Measurements from ENCODE around the gene ITGAE.
"Not testable (repeated sequence)": the region's sequence is repeated elsewhere in the genome, so short reads cannot be mapped to it uniquely, and the experiment has no call there.

Gene ITGAE

DNA sequence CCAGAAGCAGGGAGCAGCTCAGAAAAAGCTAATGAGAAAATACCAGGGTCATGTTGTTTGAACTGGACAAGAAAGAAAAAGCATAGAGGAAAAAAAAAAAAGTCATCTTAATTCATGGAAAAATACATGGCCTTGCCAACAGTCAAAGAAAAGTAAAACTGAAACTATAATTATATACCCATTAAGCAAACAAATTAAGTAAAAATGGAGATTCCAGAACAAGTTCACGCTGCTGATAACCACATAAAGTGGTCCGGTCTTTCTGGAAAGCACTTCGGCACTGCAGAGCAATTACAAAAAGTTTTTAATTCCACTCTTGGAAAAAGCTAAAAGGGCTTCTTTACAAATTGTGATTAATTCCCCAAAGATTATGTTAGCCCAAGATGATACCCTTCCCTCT lies 92.6 kb downstream of the ITGAE start:
- H3K36me3 ChIP-seq (replicated peaks; ENCODE audit: insufficient read depth, low read length) = no peaks in the 10 kb centered on the region
- no peaks in the 10 kb centered on the region for H4K20me1 ChIP-seq (ENCODE audit: insufficient read depth, low read length)
- H2AFZ ChIP-seq (ENCODE audit: low read length) = no peak overlapping the region
- no peaks in the 10 kb centered on the region for H3K79me2 ChIP-seq (ENCODE audit: low read length)
- no peak overlapping the region for H3K9ac ChIP-seq (ENCODE audit: low read length)
- no peaks in the 10 kb centered on the region for H3K9me3 ChIP-seq (replicated peaks; ENCODE audit: insufficient read depth, low read length)
- H3K9me2 ChIP-seq (replicated peaks; ENCODE audit: insufficient read depth, low read length) = no peaks in the 10 kb centered on the region
- H3K27me3 ChIP-seq (replicated peaks; ENCODE audit: insufficient read depth, low read length) = no peaks in the 10 kb centered on the region
- no peak overlapping the region; the same call in 1 of the 2 replicates for H3K4me2 ChIP-seq (ENCODE audit: low read depth, low read length)
- DNase-seq = peak; percentile 19
- TF ChIP-seq, protein P1, sequence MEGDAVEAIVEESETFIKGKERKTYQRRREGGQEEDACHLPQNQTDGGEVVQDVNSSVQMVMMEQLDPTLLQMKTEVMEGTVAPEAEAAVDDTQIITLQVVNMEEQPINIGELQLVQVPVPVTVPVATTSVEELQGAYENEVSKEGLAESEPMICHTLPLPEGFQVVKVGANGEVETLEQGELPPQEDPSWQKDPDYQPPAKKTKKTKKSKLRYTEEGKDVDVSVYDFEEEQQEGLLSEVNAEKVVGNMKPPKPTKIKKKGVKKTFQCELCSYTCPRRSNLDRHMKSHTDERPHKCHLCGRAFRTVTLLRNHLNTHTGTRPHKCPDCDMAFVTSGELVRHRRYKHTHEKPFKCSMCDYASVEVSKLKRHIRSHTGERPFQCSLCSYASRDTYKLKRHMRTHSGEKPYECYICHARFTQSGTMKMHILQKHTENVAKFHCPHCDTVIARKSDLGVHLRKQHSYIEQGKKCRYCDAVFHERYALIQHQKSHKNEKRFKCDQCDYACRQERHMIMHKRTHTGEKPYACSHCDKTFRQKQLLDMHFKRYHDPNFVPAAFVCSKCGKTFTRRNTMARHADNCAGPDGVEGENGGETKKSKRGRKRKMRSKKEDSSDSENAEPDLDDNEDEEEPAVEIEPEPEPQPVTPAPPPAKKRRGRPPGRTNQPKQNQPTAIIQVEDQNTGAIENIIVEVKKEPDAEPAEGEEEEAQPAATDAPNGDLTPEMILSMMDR (IDR thresholded peaks at IDR 0.05; ENCODE audit: low read length) = no peak
- no peak for TF ChIP-seq EZH2 (optimal IDR thresholded peaks at IDR 0.05; ENCODE audit: low read depth, low read length)
- TF ChIP-seq EZH2phosphoT487 (IDR thresholded peaks at IDR 0.05; ENCODE audit: low read length) = no peak
- H3K4me1 ChIP-seq (ENCODE audit: low read length) = peaks cover 32% of the 10 kb centered on the region
- H3K27ac ChIP-seq (ENCODE audit: low read length) = no peak overlapping the region
- H3F3A ChIP-seq (ENCODE audit: insufficient read depth, low read length) = peaks cover 33% of the 10 kb centered on the region
- no peak overlapping the region for H3K4me3 ChIP-seq (ENCODE audit: low read length)

DNA sequence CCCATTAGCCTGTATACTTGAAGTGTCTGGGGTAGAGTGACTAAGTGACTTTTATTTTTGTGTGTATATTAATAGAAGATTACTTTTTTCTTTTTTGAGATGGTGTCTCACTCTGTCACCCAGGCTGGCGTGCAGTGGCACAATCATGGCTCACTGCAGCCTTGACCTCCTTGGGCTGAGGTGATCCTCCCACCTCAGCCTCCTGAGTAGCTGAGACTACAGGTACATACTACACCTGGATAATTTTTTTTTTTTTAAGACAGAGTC lies 95.3 kb downstream of the ITGAE start:
- H3K4me2 ChIP-seq (ENCODE audit: low read depth, low read length); H3K9me2 ChIP-seq (replicated peaks; ENCODE audit: insufficient read depth, low read length); H3K9ac ChIP-seq (ENCODE audit: low read length); H4K20me1 ChIP-seq (ENCODE audit: insufficient read depth, low read length); H3K27me3 ChIP-seq (replicated peaks; ENCODE audit: insufficient read depth, low read length); H3K9me3 ChIP-seq (replicated peaks; ENCODE audit: insufficient read depth, low read length); H3K36me3 ChIP-seq (replicated peaks; ENCODE audit: insufficient read depth, low read length); DNase-seq; H3K4me3 ChIP-seq (ENCODE audit: low read length); H2AFZ ChIP-seq (ENCODE audit: low read length); H3K27ac ChIP-seq (ENCODE audit: low read length); H3K79me2 ChIP-seq (ENCODE audit: low read length); H3F3A ChIP-seq (ENCODE audit: insufficient read depth, low read length): not testable (repeated sequence)
- H3K4me1 ChIP-seq (ENCODE audit: low read length) = peaks cover 17% of the 10 kb centered on the region

DNA sequence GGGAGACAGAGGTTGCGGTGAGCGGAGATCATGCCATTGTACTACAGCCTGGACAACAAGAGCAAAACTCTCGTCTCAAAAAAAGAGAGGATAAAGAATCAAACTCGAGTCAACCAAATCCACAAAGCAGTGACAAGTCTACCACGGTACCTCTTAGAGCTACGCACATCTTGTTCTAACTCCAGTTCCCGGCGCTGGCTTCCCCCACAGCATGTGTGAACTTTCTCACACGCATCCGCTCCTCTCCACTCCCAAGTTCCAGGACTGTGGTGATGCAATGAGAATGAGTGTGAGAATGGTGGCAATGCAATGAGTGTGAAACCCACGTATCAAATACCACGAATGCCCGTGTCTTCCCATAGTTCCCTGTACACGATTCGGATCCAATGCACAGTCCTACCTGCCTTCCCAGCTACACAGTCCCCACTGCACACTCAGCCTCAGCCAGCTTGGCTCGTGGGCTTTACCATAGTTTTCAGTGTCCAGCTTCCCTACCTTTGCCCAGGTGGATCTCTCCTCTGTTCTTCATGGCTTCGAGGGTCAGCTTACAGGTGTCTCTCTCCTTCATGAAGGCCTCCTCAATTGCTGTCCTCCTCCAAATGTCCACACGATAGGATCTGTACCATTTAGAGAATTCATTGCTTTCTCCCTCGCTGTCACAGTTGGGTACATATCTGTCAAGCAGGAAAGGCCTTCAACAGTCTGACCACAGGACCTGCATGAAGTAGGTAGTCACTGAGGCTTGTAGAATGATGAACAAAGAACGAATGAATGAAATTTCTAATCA lies 95.9 kb downstream of the ITGAE start:
- Histone ChIP-seq H3K9me2 (replicated peaks; ENCODE audit: insufficient read depth, low read length) (no peaks in the 10 kb centered on the region), H3K27me3 (replicated peaks; ENCODE audit: insufficient read depth, low read length) (no peaks in the 10 kb centered on the region), H3K4me3 (ENCODE audit: low read length) (no peak overlapping the region), H3K4me1 (ENCODE audit: low read length) (peaks cover 17% of the 10 kb centered on the region), H2AFZ (ENCODE audit: low read length) (no peak overlapping the region), H3K27ac (ENCODE audit: low read length) (no peak overlapping the region), H3F3A (ENCODE audit: insufficient read depth, low read length) (peaks cover 4% of the 10 kb centered on the region; the same call in 1 of the 2 replicates), H3K36me3 (replicated peaks; ENCODE audit: insufficient read depth, low read length) (no peaks in the 10 kb centered on the region), H4K20me1 (ENCODE audit: insufficient read depth, low read length) (no peaks in the 10 kb centered on the region), H3K4me2 (ENCODE audit: low read depth, low read length) (no peak overlapping the region), H3K9ac (ENCODE audit: low read length) (no peak overlapping the region), H3K9me3 (replicated peaks; ENCODE audit: insufficient read depth, low read length) (no peaks in the 10 kb centered on the region), H3K79me2 (ENCODE audit: low read length) (no peaks in the 10 kb centered on the region)
- DNase-seq = no peak
- no peak for TF ChIP-seq EZH2phosphoT487 (IDR thresholded peaks at IDR 0.05; ENCODE audit: low read length)
- TF ChIP-seq, protein P1 (IDR thresholded peaks at IDR 0.05; ENCODE audit: low read length) = no peak
- no peak for TF ChIP-seq EZH2 (optimal IDR thresholded peaks at IDR 0.05; ENCODE audit: low read depth, low read length)

DNA sequence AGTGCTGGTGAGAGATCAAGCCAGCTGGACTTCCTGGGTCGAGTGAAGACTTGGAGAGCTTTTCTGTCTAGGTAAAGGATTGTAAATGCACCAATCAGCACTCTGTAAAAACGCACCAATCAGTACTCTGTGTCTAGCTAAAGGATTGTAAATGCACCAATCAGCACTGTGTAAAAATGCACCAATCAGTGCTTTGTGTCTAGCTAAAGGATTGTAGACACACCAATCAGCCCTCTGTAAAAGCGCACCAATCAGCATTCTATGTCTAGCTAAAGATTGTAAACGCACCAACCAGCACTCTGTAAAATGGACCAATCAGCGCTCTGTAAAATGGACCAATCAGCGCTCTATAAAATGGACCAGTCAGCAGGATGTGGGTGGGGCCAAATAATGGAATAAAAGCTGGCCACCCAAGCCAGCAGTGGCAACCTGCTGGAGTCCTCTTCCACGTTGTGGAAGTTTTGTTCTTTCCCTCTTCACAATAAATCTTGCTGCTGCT lies 98.9 kb downstream of the ITGAE start:
- not testable (repeated sequence) for H4K20me1 ChIP-seq (ENCODE audit: insufficient read depth, low read length); H3K4me1 ChIP-seq (ENCODE audit: low read length); H3K4me3 ChIP-seq (ENCODE audit: low read length); H3K9me2 ChIP-seq (replicated peaks; ENCODE audit: insufficient read depth, low read length); H3K9ac ChIP-seq (ENCODE audit: low read length); H3K9me3 ChIP-seq (replicated peaks; ENCODE audit: insufficient read depth, low read length); H2AFZ ChIP-seq (ENCODE audit: low read length); H3K4me2 ChIP-seq (ENCODE audit: low read depth, low read length); H3K27me3 ChIP-seq (replicated peaks; ENCODE audit: insufficient read depth, low read length); H3K27ac ChIP-seq (ENCODE audit: low read length); H3K79me2 ChIP-seq (ENCODE audit: low read length); DNase-seq; H3F3A ChIP-seq (ENCODE audit: insufficient read depth, low read length); H3K36me3 ChIP-seq (replicated peaks; ENCODE audit: insufficient read depth, low read length)
